Fibroblast of lung (primary cell): Measurements from ENCODE around the gene RPS4Y2.

ENCODE experiments used
- CTCF ChIP-seq, 2 donors: IDR thresholded peaks in 1 of 2; conservative IDR thresholded peaks in 1 of 2; 1 replicate in 1 of 2; 2 replicates in 1 of 2; pipeline ENCODE4 v1.5.1; 2011 to 2012; ENCODE audit warnings: low read length in 2 of 2, control low read depth in 1 of 2, inconsistent platforms in 1 of 2, low read depth in 1 of 2, mild to moderate bottlenecking in 1 of 2
- EZH2 ChIP-seq: IDR thresholded peaks from 2 replicates; pipeline ENCODE4 v1.5.1; 2012; ENCODE audit warnings: low read length, control low read depth, mild to moderate bottlenecking; ENCODE audit errors: missing control alignments

- no peak for TF ChIP-seq CTCF (conservative IDR thresholded peaks at IDR 0.05 in 1 of 2, IDR thresholded peaks at IDR 0.05 in 1 of 2; ENCODE audit: low read depth in 1 of 2, low read length in 2 of 2)
- no peak for TF ChIP-seq EZH2
These were observed 29.6 kb upstream of the RPS4Y2 start for GRCh38 chrY:20726184-20726907.
